NCI-H82 treated with DMSO at 0.1 percent for 48 hours (cell line): Measurements from ENCODE around the gene SIAH2.
"Not testable (repeated sequence)": the region's sequence is repeated elsewhere in the genome, so short reads cannot be mapped to it uniquely, and the experiment has no call there.

Experiments used
- DNase-seq: peaks from one replicate; lab custom pipeline; 2025; ENCODE audit not compliant: unreplicated experiment; lab: John Stamatoyannopoulos, UW

Gene SIAH2

GRCh38 chr3:150763122-150763840 lies at the start of gene SIAH2:
SIAH2 (minus strand) TSS chr3:150763169; CDS start chr3:150762849, 320 bp downstream.
- no peak for DNase-seq

GRCh38 chr3:150811984-150812383 lies 49.0 kb upstream of the SIAH2 start:
- no peak for DNase-seq

- DNase-seq = no peak
Measured at GRCh38 chr3:150810641-150811040, 47.7 kb upstream of the SIAH2 start.

- DNase-seq = no peak
Measured at GRCh38 chr3:150806185-150806835, 43.3 kb upstream of the SIAH2 start.

DNA sequence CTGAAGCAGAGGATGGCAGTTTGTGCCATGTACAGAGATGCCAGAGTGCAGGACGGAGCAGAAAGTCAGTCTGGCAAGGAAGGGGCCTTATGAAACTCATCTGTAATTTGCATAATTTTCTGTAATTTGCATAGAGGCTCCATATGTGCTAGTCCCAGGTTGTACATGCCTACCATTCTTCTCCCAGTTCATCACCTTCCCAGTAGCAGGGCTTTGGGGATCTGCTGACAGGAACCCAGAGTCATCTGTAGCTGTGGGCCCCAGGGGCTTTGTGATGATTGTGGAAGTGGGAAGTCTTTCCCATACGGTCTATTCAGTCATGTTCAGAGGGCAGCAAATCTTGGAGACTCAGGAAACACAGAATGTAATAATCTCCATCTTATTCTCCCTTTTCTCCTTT lies 42.4 kb upstream of the SIAH2 start:
- no peak for DNase-seq

GRCh38 chr3:150803440-150803985 lies 40.5 kb upstream of the SIAH2 start:
- DNase-seq = no peak

- no peak for DNase-seq
Measured at GRCh38 chr3:150800722-150801121, 37.8 kb upstream of the SIAH2 start.

DNA sequence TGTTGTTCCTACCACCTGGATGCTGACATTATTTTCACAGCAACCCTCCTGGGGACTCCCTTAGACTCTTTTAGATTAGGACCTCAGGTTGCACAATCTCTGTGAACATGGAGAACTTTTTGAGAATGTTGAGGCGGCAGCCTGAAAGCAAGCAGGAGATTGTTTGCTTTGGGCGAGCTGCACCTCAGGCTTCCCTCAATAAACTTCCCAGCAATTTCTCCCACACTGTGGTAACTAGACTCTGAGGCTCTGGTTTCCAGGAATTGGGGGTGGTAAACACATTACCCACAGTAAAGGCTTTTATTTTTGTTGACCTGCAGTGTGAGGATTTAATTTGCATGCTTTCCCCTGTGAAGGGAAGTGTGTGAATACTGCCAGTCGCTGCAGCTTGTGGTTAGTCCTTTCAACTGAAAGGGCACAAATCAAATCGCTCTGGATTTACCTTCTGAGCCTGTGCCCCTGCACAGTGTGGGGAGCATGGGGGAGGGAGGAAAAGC lies 35.2 kb upstream of the SIAH2 start:
- DNase-seq = no peak

DNA sequence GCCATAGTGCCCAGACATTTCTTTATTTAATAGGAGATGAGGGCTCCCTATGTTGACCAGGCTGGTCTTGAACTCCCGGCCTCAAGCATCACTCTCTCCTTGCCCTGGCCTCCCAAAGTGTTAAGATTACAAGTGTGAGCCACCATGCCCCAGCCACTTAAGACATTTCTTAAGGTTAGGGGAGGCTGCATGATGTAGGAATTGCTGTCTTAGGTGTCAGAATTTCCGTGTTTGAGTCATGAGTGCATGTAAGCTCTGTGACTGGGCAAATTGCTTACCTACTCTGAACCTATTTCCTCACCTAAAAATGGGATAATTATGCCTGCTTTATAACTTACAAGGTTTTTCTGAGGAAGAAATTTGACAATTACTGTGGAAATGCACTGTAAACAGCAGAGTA lies 34.2 kb upstream of the SIAH2 start:
- no peak for DNase-seq

GRCh38 chr3:150796527-150796926 lies 33.6 kb upstream of the SIAH2 start:
- not testable (repeated sequence) for DNase-seq

- DNase-seq = no peak
Measured at GRCh38 chr3:150793641-150794040, 30.7 kb upstream of the SIAH2 start.

GRCh38 chr3:150790629-150791028 lies 27.7 kb upstream of the SIAH2 start:
- DNase-seq = no peak

- DNase-seq = no peak
Measured at GRCh38 chr3:150789451-150789850, 26.5 kb upstream of the SIAH2 start.

GRCh38 chr3:150787741-150788370 lies 24.9 kb upstream of the SIAH2 start:
- DNase-seq = no peak

DNA sequence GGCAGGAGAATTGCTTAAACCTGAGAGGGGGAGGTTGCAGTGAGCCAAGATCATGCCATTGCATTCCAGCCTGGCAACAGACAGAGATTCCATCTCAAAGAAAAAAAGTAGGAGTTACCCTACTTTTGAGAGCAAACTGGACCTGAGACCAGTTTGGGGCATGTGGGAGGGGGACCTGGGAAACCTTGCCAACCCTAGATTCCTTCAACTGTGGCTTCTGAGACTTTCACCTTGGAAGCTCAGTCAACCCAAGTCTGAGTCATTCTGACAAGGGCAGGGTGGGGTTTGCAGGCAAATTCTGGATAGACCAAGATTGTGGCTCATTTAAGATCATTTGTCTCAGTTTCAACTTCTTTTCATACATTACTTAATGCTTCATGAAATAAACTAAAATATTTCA lies 23.8 kb upstream of the SIAH2 start:
- no peak for DNase-seq

DNA sequence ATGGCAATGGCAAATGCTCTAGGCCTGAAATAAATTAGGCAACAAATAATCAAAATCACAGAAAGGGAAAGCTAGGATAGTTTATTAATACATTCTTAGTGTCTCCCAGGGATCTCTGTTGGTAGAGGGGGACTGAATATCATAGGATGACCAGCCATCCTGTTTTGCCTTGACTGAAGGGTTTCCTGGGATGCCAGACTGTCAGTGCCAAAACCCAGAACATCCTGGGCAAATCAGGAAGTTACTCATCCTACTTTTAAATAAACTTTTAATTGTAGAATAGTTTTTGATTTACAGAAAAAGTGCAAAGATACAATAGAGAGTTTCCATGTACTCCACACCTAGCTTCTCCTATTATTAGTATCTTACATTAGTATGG lies 21.8 kb upstream of the SIAH2 start:
- no peak for DNase-seq

DNA sequence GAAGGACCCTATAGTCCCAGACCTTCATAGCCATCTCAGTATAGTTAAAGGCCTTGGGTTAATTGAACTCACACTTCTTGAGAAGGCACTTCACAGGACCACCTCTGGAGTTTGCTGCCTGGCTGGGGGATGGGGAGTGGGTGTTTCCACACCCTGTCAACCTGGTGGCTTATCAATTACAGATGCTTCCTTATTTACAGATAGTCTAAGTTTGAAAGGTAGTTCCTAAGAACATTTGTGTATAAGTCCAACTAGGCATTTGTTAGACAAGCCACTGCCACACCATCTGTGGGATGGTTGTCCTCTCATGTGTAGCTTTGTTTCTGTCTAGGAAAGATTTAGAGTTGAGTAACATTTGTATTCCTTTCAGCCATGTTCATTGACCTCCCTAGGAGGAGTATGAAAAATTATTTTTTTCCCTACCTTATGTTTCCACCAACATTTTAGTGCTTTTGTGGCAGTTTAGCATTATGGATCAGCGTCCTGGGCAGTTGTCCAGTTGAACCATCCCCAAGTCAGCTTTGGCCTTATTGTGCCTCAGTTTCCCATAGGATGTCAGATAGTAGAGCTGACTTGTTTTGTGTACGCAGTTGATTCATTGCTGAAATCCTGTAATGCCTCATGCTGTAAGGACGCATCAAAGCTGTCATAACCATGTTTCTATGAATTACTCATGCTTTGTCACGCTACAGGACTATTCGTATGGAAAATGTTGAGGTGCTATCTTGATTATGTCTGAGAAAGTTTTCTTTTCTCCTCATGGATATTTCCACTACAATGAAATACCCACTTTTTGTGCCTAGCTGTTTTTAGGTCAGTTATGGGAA lies 21.2 kb upstream of the SIAH2 start:
- no peak for DNase-seq

DNA sequence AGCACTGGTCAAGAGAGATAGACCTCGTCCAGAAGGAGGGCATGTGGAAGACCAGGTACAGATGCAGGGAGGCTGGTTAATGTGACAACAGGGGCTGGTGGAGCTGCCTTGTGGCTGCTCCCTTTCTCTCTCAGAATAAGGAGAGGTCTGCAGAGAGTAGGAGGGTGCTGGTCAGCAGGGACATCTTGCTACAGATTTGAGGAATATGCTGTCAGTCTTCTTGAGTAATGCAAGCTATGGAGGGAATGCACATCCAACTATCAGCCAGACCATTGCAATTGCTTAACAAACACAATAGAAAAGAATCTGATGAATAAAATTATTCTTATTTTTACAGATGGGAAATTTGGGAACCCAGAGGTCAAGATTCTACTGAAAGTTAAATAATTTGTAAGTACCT lies 20.3 kb upstream of the SIAH2 start:
- DNase-seq = no peak

- no peak for DNase-seq
Measured at GRCh38 chr3:150779402-150779858, 16.5 kb upstream of the SIAH2 start.

GRCh38 chr3:150778793-150779401 lies 15.9 kb upstream of the SIAH2 start:
- no peak for DNase-seq
